GM12865 (cell line): ENCODE results near the gene LRRC4C.

ENCODE experiments used
- DNase-seq: peaks from one replicate; pipeline ENCODE4 v3.0.0; 2010; ENCODE audit warnings: low read depth
- H3K4me3 ChIP-seq: 2 replicates; pipeline ENCODE4 v1.5.1; 2011; ENCODE audit warnings: mild to moderate bottlenecking, low read depth, low read length, control low read depth
- CTCF ChIP-seq: IDR thresholded peaks from 2 replicates; pipeline ENCODE4 v1.5.1; 2011; ENCODE audit warnings: low read length, control low read depth, low read depth, inconsistent platforms; ENCODE audit not compliant: insufficient read depth; ENCODE audit errors: missing control alignments

LRRC4C gene

DNA sequence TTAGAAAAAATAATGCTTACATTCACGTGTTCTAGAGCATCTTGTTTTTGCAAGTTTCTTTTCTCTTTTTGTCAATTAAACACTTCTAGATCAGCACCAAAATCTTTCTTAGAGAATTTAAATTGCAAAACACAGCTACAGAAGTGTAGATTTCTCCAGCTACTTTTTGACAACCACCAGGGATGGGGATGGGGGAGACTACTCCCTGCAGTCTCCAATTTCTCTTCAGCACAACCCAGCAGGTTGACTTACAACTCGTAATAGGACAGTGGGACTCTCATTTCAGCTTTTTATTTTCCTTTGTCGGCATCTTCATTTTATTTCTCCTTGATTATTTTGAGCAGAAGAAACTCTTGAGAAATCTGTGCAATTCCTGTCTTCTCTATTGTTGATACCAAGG lies 441.2 kb downstream of the LRRC4C start:
- DNase-seq, result no peak
- TF ChIP-seq CTCF, result no peak
- no peak overlapping the region for H3K4me3 ChIP-seq

GRCh38 chr11:41010361-41011050 lies 448.9 kb downstream of the LRRC4C start:
- no peak for DNase-seq
- no peak for TF ChIP-seq CTCF

DNA sequence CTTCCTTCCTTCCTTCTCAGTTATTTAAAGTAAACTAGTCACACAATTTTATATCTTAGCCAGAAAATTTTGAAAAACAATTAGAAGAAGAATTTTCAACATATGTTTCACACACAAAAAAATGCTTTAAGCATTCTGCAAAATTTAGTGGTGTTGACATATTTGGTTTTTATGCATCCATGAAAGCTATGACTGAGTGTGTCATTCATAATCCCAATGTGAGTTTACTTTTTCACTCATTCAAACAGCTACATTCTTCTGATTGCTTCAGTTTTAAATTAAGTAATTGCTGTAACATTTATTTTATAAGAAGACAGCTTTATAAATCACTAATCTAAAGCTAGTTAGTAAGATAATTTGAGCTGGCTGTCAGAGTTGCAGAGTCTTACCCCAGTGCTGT lies 453.5 kb downstream of the LRRC4C start:
- no peak for DNase-seq
- TF ChIP-seq CTCF, result no peak
- H3K4me3 ChIP-seq, result no peak overlapping the region

More at GRCh38 chr11:41010361-41011050, 448.9 kb downstream of the LRRC4C start:
- no peak overlapping the region for H3K4me3 ChIP-seq

DNA sequence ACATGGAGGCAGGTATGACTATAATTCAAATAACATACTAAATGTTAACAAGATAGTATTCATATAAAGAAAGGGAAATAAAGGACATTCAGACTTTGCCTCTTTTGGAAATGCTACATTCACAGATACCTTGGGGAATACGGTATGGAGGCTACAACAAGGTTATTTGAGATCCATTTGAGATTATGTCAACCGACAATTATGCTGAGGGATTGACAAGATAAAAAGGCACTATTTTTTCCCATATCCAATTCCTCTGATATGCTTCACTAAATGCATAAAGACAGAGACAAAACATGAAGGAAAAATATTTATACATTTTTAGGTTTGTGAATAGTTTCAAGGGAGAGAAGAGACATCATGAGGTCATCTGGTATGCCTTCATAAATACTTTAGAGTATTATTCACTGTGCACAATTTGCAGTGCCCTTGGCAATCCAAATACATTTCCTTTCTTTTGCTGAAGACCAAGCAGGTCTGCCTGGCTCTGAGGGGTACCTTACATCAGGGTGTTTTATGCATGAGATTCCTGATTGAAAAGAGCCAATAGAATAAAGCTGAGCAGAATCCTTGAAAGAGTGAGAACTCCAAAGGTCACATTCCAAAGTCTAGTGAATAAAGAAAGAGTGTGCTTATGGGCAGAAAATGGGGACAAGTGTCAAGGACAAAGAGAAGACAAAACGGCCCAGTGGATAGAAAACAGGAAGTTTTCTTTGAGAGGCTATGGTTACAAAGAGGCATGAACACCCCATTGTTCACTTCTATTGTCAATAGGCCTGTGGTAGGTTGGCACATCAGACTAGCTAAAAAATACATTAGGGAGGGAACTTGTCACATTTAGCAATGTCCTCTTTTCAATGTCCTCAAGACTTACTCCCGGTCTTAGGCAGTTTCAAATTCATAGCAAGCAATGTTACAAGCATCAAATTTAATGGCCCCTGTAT lies 455.8 kb downstream of the LRRC4C start:
- H3K4me3 ChIP-seq, result no peak overlapping the region
- TF ChIP-seq CTCF, result no peak
- no peak for DNase-seq

- DNase-seq, result no peak
- no peak overlapping the region for H3K4me3 ChIP-seq
- no peak for TF ChIP-seq CTCF
Observed at GRCh38 chr11:40998920-40999319, 460.5 kb downstream of the LRRC4C start.

- no peak for TF ChIP-seq CTCF
- no peak overlapping the region for H3K4me3 ChIP-seq
- DNase-seq, result no peak
Observed at GRCh38 chr11:40987776-40988435, 471.5 kb downstream of the LRRC4C start.
